A549 treated with Mapracorat at 1 μM for 4 hours (cell line): Measurements from ENCODE around the gene CACNA2D3. TPM values are rescaled to one million over a fixed set of nuclear protein-coding genes. Genes with fewer than 3 reads are reported as not detected.

Experiments used
- total RNA-seq: library from RNA; stranded (reverse); fragments of 200-300 nt; extraction: Qiagen RNA extraction; gene quantifications from 5 replicates; pipeline ENCODE4 v1.2.3, GENCODE V29; 2022

The CACNA2D3 gene
- 0.09 to 0.34 TPM (median 0.17 TPM) in 5 replicates for total RNA-seq

GRCh38 chr3:54122324-54123002 is at the start of gene CACNA2D3:
TSS of gene CACNA2D3 (plus strand) at chr3:54122552.

GRCh38 chr3:54928046-54928770 is 805.9 kb downstream of the CACNA2D3 start, which contains the start of gene LRTM1:
TSS of gene LRTM1 (minus strand) at chr3:54928059. CDS start at chr3:54927911, 148 bp downstream.

Other genes with a start within 250 kb of the CACNA2D3 start
- gene ACTR8, start 240.4 kb upstream of the CACNA2D3 start, total RNA-seq = 14.0 to 17.4 TPM (median 15.9 TPM) in 5 replicates
- gene SELENOK, start 230.7 kb upstream of the CACNA2D3 start, total RNA-seq = 16.9 to 27.7 TPM (median 20.9 TPM) in 5 replicates